ENCODE measurements around the gene RNF220. TPM values are rescaled to one million over a fixed set of nuclear protein-coding genes. Genes with fewer than 3 reads are reported as not detected.
"Not testable (repeated sequence)": the region's sequence is repeated elsewhere in the genome, so short reads cannot be mapped to it uniquely, and the experiment has no call there.

RNF220 gene
- total RNA-seq, 1 donor from 2014 or later, result 83.7 TPM

DNA sequence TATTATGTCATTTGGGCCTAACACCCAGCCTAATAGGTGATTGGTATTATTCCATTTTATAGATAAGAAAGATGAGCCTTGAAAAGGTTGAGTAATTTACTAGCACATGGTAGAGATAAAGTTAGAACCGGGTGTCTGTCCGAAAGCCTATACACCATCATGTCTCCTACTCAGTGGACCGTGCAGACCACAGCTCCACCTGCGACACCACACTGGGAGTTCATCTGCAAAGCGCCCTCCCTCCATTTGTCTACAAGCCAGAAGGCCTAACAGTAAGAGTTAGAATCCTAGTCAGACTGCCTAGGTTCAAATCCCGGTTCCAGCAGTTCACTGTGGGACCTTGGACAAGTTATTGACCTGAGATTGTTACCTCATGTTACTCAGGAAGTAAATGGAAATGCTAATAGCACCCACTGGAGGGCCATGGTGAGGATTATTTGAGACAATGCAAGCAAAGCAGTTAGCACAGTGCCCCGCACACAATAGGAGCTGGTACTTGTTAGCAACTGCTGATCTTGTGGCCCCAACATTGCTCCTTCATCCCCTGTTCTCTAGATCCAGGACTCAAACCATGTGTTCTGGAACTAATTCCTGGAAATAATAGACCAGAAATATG, 289.9 kb downstream of the RNF220 start:
- intact Hi-C loops (cut with micrococcal nuclease), result no loop called here

DNA sequence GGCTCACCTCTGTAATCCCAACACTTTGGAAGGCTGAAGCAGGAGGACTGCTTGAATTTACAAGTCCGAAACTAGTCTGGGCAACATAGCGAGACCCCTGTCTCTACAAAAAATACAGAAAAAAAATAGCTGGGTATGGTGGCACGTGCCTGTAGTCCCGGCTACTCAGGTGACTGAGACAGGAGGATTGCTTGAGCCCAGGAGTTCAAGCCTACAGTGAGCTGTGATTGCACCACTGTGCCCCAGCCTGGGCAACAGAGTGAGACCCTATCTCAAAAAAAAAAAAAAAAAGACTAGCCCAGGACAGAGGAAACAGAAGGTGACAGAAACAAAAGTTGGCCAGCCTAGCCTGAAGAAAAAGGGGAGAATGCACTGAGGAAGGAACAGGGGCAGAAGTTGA, 290.6 kb downstream of the RNF220 start:
- intact Hi-C loops (cut with micrococcal nuclease), result no loop called here

DNA sequence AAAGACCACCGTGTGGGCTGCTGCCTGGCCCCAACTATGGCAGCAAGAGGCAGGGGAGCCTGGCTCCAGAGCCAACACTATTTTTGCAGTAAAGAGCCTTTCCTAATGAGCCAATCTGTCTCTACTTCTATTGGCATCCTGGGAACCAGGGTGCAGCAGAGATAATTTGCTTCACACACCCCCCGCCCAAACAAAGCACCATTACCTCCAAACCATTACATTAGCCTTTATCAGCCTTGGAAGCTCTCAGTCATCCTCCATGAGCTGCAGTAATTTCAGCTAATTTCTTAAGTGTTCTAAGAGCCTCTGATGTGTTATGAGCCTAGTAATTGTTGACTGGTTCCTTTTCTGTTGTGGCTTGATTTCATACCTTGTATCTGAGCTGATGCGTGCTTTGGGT, 291.0 kb downstream of the RNF220 start:
- intact Hi-C loops (cut with micrococcal nuclease), result no loop called here

DNA sequence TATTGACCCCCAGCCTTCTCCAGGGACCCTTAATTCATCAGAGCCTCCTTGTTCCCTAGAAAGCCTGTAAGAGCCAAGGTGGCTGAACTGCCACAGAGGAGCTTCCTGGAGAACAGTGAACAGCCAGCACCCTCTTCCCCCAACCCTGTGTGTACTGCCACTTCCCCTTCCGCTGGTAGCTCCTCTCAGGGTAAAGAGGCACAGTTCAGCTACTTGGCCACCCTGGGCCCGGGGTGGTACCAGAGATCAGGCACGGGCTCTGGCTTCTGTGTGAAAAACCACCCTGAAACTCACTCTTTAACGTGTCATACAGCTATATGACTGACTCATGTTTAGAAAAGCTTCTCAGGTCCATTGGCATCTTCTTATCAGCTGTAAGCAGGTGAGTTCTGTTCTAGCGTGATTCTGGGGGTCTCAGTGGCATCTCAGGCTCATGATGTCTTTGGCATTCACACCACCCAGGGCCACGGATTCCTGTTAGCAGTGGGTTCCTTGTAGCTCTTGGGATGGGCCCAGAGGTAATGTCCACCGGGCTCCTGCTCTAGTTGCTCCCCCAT, 291.8 kb downstream of the RNF220 start:
- intact Hi-C loops (cut with micrococcal nuclease), result no loop called here

DNA sequence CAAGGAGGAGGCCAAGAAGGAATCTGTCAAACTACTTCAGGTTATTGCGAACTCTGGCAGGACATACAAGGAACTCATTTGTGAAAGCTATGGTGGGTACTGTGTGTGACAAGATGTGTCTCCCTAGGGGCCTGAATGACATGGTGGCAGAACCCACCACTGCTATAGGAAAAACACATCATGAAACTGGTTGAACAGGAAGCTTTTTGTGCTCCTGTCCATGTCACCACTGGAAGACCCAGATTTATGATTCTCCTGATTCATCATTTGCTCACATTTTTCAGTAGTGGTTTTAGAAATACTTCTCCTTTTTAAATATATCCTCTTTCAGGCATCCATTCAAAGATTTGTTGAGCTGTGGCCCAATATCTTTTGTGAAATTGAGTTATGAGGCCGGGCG, 293.1 kb downstream of the RNF220 start:
- intact Hi-C loops (cut with micrococcal nuclease), result no loop called here

DNA sequence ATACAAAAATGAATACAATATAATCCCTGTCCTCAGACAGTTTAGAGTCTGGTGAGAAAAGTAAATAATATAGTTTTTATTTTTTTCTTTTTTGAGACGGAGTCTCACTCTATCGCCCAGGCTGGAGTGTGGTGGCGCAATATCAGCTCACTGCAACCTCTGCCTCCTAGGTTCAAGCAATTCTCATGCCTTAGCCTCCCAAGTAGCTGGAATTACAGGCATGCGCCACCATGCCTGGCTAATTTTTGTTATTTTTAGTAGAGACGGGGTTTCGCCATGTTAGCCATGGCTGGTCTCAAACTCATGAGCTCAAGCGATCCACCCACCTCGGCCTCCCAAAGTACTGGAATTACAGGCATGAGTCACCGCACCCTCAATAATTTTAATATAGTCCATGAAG, 294.3 kb downstream of the RNF220 start:
- intact Hi-C loops (cut with micrococcal nuclease), result not testable (repeated sequence)

DNA sequence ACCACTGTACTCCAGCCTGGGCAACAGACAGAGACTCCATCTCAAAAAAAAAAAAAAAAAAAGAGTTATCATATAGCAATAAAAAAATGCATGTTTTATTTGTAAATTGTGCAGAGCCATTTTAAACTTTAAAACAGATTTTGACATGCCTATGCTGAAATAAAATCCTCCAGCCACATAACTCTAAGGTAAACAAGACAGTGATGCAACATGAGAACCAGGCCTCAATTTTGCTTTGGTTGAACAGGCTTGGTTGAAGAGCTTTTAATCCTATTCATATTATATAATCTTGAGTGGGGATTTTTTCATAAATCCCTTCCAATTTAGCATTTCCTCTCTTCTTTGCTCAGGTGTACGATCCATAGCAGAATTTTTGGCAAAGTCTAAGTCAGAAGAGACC, 295.5 kb downstream of the RNF220 start:
- intact Hi-C loops (cut with micrococcal nuclease), result no loop called here

DNA sequence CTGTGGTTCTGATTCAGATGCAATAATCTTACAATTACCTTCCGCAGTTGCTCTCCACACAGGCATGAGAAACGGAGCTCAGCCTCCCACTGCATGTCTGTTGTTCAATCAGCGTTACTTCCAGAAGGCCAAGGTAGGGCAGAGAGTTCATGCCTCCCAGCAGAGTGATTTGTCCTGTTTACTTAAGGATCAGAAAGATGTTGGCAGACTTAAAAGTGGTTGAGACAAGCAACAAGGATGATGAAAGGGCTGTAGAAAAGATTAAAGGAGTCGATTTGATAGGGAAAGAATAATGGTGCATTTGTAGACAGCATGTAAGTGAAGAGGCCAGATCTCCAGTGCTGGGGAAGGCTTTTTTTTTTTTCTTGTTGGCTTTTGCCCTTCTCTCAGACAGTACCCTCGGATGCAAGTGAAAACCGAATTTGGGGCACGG, 296.1 kb downstream of the RNF220 start:
- intact Hi-C loops (cut with micrococcal nuclease), result no loop called here

Other genes with a start within 250 kb of the RNF220 start
- gene DMAP1, start 191.8 kb upstream of the RNF220 start, total RNA-seq, result 38.3 and 42.0 TPM in 2 replicates
- gene ERI3, start 50.0 kb upstream of the RNF220 start, total RNA-seq, result 30.4 and 30.7 TPM in 2 replicates

Data from T-helper 2 cell treated with Interferon-gamma antibody and Interleukin-4, amounts not matched to agents 100 ng/mL and 5 ng/mL, for 36 hours (primary cell).